ENCODE measurements around the gene RAB18. TPM values are rescaled to one million over a fixed set of nuclear protein-coding genes. Genes with fewer than 3 reads are reported as not detected.

Gene RAB18
- total RNA-seq, 1 experiment from 2014 or later, result 32.5 TPM

GRCh38 chr10:27578316-27578715, 74.2 kb downstream of the RAB18 start:
- in situ Hi-C loops (cut with HindIII; ENCODE audit: low pct_unique_long_range_greater_than_20kb, low sequenced_read_pairs), result no loop called here
- no peak for DNase-seq (ENCODE audit: low read depth, low spot score)

GRCh38 chr10:27581225-27581624, 77.1 kb downstream of the RAB18 start:
- in situ Hi-C loops (cut with HindIII; ENCODE audit: low pct_unique_long_range_greater_than_20kb, low sequenced_read_pairs), result no loop called here
- no peak for DNase-seq (ENCODE audit: low read depth, low spot score)

DNA sequence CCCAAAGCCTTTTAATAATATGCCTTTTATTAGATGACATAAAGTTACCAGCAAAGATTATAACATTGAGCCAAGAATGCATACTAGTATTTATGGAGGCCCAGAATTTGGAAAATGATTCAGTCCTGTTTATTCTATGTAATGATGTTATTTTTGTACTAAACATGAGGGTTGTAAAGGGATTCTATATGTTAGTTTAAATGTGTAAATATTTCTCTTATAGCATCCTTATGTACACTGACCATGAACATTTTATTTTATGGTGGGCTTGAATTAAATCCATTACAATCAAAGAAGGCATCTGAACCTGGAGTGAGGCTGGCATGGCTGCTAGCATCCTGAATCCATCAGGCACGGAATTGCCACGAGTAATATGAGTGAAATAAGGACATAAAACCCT, 80.2 kb downstream of the RAB18 start:
- in situ Hi-C loops (cut with HindIII; ENCODE audit: low pct_unique_long_range_greater_than_20kb, low sequenced_read_pairs), result no loop called here
- DNase-seq (ENCODE audit: low read depth, low spot score), result no peak

Other genes with a start within 250 kb of the RAB18 start
- gene MKX, start 241.5 kb downstream of the RAB18 start, total RNA-seq (2014; rRNA removed; shearing (Covaris generic)), result not detected in 2 replicates